Measurements from ENCODE around the gene HFE. TPM values are rescaled to one million over a fixed set of nuclear protein-coding genes. Genes with fewer than 3 reads are reported as not detected.
A peak's percentile ranks its signal among the peaks of the same experiment; 100 is the strongest.

Gene HFE
- total and polyA plus RNA-seq, 2 of the 13 experiments (the other 11 are each of a cell fraction or from before 2014, with no cell fraction given): 3.7 to 6.3 TPM

- TF ChIP-seq E2F2 (CRISPR knock-in tag; IDR thresholded peaks at IDR 0.05; ENCODE audit: borderline replicate concordance) (peak; percentile 98; the same call in 1 of the 2 replicates), PRMT3 (CRISPR knock-in tag; IDR thresholded peaks at IDR 0.05; ENCODE audit: borderline replicate concordance, low read depth) (peak; percentile 95), SMARCC2 (IDR thresholded peaks at IDR 0.05) (no peak), KDM6A (CRISPR knock-in tag; IDR thresholded peaks at IDR 0.05; ENCODE audit: low read depth) (no peak), ZNF33A (CRISPR knock-in tag; IDR thresholded peaks at IDR 0.05; ENCODE audit: borderline replicate concordance) (peak; percentile 97), NCOR1 (IDR thresholded peaks at IDR 0.05; ENCODE audit: borderline replicate concordance, low read length) (peak; percentile 28; the same call in 1 of the 2 replicates), SIX4 (CRISPR knock-in tag; IDR thresholded peaks at IDR 0.05) (peak; percentile 42; the same call in 1 of the 2 replicates), ZKSCAN8 (CRISPR knock-in tag; IDR thresholded peaks at IDR 0.05; ENCODE audit: borderline replicate concordance) (peak; percentile 85; the same call in 1 of the 2 replicates), MAFG (CRISPR knock-in tag; IDR thresholded peaks at IDR 0.05) (no peak), PPARG (CRISPR knock-in tag; conservative IDR thresholded peaks at IDR 0.05) (peak; percentile 71), HOXA5 (CRISPR knock-in tag; IDR thresholded peaks at IDR 0.05) (peak; percentile 96), ZNF550 (CRISPR knock-in tag; IDR thresholded peaks at IDR 0.05; ENCODE audit: borderline replicate concordance) (no peak; the same call in 1 of the 2 replicates), POLR2A (IDR thresholded peaks at IDR 0.05; ENCODE audit: insufficient read depth in 1 of 2, low read depth in 2 of 2, low read length in 2 of 2) (peak; percentile 98 to 99), ZNF816 (CRISPR knock-in tag; IDR thresholded peaks at IDR 0.05; ENCODE audit: borderline replicate concordance) (peak; percentile 90), AHDC1 (CRISPR knock-in tag; IDR thresholded peaks at IDR 0.05; ENCODE audit: borderline replicate concordance) (peak; percentile 78), ZEB1 (IDR thresholded peaks at IDR 0.05; ENCODE audit: insufficient replicate concordance, low read depth) (peak; percentile 98), ZNF883 (CRISPR knock-in tag; IDR thresholded peaks at IDR 0.05; ENCODE audit: not compliant biosample characterization) (peak; percentile 71), ZNF704 (CRISPR knock-in tag; IDR thresholded peaks at IDR 0.05; ENCODE audit: borderline replicate concordance) (peak; percentile 52; the same call in 1 of the 2 replicates), AGO2 (optimal IDR thresholded peaks at IDR 0.05; ENCODE audit: low read depth, low read length) (peak; percentile 95), HDAC1 (CRISPR knock-in tag; IDR thresholded peaks at IDR 0.05) (peak; percentile 98), SMARCE1 (IDR thresholded peaks at IDR 0.05; ENCODE audit: borderline replicate concordance) (no peak), SMYD3 (CRISPR knock-in tag; IDR thresholded peaks at IDR 0.05) (peak; percentile 97), TEAD3 (CRISPR knock-in tag; optimal IDR thresholded peaks at IDR 0.05; ENCODE audit: borderline replicate concordance) (peak; percentile 84)
Measured at GRCh38 chr6:26103770-26104456, 16.7 kb downstream of the HFE start (continued).
